PC-9 (cell line): ENCODE measurements around the gene VGLL4.

Source experiments
- CTCF ChIP-seq: fragments of 200-600 bp; sonication (generic); conservative IDR thresholded peaks from 2 replicates; pipeline ENCODE4 v1.6.1; 2017; ENCODE audit warnings: mixed run types, antibody characterized with exemption, mild to moderate bottlenecking, moderate library complexity
- EZH2 ChIP-seq: fragments of 200-600 bp; sonication (generic); IDR thresholded peaks from 2 replicates; pipeline ENCODE4 v1.8.0; 2017; ENCODE audit warnings: antibody characterized with exemption, low read depth

- TF ChIP-seq CTCF = no peak
- TF ChIP-seq EZH2 = no peak
These were observed 5.0 kb downstream of the VGLL4 start for GRCh38 chr3:11638495-11639358.
